ENCODE measurements around the gene TMUB2.
A peak's percentile ranks its signal among the peaks of the same experiment; 100 is the strongest.
"Not testable (repeated sequence)": the region's sequence is repeated elsewhere in the genome, so short reads cannot be mapped to it uniquely, and the experiment has no call there.

TMUB2 gene

DNA sequence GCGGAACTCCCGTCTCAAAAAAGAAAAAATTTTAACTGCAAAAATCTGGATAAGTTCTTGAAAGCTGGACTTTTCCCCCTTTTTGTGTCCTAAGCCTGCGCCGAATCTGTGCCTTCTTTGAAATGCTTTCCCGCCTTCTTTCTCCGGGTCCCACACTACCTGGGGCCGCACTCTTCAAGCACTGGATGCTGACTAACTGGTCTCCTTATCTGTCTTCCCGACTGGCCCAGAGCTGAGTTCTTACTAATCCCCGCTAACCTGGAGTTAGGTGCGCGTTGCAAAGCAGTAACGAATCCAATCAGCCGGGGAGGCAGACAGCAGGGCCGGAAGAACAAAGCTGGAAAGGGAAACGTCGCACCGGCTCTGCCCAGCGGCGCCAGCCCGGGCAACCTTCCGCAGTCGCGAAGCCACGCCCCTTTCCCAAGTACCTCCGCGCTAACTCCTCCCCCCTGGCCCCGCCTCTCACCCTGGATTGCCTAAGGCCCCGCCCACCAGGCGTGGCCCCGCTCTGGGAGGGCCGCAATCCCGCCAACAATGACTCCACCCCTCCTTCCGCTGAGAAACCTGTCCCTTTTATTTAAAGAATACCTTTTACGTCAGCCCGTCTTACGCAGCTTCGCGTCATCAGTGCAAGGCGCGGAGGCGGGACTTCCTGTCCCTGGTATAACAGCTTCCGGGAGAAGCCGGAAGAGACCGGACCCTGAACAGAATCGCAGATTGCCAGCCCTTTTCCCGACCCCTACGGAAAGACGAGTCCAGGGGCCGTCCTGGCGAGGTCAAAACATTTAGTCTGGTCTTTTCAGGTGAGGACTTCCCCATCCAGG, at the start of gene TMUB2:
TMUB2 (plus strand) TSS at position 666 of the 824 bp plus-strand sequence. CDS start 737 bp downstream, outside the sequence.
- peak; percentile 100 for DNase-seq (ENCODE audit: low spot score)

DNA sequence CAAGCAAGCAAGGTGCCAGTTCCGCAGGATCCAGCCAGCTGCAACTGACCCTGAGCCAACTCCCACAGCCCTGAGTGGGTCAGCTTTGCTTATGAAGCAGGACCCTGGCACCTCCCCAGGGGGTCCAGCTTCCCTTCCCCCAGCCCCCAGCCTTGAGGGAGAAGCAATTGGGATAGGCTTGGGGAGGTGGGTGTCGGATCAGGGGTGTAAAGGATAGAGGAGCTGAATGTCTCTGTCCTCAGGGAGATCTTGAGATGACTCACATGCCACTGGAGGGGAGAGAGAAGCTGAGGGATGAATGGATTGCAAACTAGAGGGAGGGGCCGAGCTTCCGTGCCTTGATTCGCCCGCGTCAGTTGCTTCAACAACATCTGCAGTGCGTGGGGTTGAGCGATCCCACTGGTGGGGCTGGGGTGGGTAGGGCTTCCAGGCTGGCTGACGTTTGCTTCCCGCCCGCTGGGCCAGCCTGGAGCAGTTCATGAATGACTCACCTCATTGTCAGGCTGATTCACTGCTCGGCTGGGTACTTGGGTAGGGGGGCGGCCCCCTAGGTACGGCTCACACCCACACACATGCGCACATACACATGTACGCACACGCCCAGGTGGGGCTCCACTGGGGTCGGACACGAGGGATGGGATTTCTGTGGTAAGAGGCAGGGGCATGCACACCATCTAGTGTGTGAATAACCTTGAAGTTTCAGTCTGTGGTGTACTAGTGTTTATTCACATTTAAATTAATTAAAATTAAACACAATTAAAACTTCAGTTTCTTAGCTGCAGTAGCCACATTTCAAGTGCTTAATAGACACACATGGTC, 48.7 kb upstream of the TMUB2 start:
- DNase-seq (ENCODE audit: low spot score) = peak; percentile 99

DNA sequence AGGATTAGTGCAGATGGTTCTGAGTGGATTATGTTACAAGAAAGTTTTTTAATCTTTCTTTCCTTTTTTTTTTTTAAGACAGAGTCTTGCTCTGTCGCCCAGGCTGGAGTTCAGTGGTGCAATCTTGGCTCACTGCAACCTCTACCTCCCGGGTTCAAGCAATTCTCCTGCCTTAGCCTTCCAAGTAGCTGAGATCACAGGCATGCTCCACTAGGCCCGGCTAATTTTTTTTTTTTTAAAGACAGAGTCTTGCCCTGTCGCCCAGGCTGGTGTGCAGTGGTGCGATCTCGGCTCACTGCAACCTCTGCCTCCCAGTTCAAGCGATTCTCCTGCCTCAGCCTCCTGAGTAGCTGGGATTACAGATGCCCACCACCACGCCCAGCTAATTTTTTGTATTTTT, 42.9 kb upstream of the TMUB2 start:
- not testable (repeated sequence) for DNase-seq (ENCODE audit: low spot score)

DNA sequence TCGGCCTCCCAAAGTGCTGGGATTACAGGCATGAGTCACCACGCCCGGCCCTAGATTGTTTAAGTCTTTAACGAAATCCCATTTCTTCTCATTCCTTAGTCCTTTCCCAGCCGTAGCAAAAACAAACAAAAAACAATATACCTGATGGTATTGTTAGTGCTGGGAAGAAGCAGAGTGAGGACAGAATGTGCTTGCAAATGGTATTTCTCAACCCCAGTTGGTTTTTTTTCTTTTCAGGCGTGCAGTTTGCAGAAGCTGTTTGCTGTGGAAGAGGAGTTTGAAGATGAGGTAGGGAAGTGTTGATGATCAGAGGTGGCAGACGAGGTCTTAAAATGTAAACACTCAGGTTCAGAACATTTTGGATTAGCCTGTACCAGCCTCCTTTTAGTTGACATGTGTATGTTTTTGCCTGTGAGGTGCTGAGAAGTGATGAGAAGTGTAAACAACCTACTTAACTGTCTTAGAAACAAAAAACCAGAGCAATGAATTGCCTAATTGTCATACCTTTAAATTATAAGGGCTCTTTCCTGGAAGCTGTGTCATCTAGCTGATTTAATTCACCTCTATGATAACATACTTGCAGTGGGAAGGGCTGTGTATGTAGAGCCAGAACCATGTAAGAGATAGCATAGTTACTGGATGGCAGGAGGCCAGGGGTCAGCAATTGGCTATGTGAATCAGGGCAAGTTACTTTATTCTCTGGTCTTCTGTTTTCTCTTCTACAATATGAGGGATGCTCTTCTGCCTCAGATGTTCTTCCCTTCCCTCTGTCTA, 41.6 kb upstream of the TMUB2 start:
- no peak for DNase-seq (ENCODE audit: low spot score)

DNA sequence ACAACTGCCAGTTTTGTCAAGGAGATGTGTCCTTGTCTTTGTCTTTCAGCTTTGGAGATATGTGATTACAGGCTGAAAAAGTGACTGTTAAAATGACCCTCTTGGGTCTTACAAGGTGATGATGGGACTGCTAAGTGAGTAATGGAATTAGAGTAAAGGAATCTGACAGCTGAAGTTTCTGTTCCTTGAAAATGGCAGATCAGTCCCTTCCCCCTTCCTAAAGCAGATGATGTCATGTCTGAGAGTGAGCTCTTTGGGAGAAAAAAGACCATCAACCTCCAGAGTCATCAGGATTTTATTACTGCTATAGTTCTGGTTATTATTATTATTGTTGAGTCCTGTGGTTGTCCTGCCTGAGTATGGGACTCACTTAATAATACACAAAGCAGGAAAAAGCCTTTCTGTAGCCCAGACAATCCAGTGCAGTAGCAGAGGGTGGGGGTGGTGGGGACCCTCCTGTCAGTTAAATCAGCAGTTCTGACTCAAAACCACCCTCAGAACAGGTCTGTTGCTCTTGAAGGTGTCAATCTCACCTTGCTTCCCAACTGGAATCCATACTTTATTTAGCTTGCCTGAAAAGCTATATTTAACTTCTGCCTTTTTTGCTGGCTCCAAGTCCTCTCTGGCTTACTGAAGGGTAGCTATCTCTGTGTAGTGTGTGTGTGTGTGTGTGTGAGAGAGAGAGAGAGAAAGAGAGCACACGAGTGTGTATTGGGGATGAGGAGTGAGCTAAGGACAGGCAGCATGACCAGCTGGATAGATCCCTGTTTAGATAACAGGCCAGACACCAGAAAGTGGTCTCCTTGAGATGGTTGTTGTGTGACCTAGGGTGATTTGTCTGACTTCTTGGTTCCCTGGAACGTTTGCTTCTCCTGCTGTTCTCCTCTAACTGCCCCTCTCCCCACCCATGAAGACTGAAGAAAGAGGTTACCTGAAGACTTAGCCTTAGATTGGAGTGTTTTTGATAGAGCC, 40.1 kb upstream of the TMUB2 start:
- no peak for DNase-seq (ENCODE audit: low spot score)

DNA sequence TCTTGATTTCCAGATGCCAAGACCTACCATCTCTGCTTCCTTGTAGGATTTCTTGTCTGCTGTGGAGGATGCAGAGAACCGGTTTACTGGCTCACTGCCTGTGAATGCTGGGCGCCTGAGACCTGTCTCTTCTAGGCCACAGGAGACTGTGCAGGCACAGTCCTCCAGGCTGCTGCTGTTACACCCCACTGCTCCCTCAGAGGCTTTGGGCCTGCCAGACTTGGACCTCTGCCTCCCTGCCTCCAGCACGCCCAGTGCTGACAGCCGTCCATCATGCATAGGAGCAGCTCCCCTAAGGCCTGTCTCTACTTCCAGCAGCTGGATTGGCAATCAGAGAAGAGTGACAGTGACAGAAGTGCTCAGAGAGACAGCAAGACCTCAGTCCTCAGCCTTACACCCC, 39.0 kb upstream of the TMUB2 start:
- no peak for DNase-seq (ENCODE audit: low spot score)

GRCh38 chr17:44149066-44149465, 37.7 kb upstream of the TMUB2 start:
- DNase-seq (ENCODE audit: low spot score) = not testable (repeated sequence)

- no peak for DNase-seq (ENCODE audit: low spot score)
Measured at GRCh38 chr17:44149750-44150329, 36.9 kb upstream of the TMUB2 start.

DNA sequence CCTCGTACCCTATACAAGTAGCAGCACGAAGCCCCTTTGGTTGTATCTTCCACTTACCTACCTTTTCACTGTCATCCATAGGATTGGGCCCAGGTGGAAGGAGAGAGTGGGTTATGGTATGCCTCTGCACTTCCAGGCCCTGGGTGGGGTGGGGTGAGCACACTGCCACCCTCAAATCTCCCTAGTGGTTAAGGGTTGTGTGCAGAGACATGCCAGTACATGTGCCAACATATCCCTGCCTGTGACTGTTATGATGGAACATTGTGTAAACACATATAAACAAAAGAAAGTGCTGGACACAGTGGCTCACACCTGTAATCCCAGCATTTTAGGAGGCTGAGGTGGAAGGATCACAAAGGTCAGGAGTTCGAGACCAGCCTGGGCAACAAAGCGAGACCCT, 33.9 kb upstream of the TMUB2 start:
- no peak for DNase-seq (ENCODE audit: low spot score)

DNA sequence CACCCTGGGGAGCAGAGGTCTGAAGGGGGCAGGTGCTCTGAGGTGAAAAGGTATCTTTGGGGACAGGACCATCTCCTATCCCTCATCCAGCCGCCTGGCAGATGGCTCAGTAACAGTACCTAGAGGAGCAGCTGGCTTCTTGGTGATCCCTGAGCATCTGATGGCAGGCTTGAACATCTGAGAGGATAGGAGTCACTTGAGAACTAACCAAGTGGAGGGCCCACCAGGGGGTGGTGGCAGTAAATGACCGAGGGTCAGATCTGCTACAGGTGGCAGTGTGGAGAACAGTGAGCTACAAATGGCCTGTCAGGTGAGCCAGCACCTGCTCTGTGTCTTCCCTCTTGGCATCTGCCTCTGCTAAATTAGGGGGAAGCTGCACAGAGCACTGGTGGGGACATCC, 31.3 kb upstream of the TMUB2 start:
- no peak for DNase-seq (ENCODE audit: low spot score)

- DNase-seq (ENCODE audit: low spot score) = no peak
Measured at GRCh38 chr17:44159519-44160210, 27.1 kb upstream of the TMUB2 start.

DNA sequence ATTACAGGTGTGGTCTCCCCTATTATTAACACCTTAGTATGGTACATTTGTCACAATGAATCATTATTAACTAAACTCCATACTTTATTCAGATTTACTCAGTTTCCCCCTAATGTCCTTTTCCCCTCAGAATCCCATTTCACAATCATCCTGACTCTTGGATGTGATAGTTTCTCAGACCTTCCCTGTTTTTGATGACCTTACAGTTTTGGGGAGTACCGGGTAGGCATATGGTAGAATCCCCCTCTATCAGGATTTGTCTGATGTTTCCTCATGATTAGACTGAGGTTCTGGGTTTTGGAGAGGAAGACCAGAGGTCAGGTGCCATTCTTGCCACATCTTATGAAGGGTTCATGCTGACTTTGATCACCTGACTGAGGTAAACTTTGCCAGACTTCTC, 22.3 kb upstream of the TMUB2 start:
- DNase-seq (ENCODE audit: low spot score) = no peak

DNA sequence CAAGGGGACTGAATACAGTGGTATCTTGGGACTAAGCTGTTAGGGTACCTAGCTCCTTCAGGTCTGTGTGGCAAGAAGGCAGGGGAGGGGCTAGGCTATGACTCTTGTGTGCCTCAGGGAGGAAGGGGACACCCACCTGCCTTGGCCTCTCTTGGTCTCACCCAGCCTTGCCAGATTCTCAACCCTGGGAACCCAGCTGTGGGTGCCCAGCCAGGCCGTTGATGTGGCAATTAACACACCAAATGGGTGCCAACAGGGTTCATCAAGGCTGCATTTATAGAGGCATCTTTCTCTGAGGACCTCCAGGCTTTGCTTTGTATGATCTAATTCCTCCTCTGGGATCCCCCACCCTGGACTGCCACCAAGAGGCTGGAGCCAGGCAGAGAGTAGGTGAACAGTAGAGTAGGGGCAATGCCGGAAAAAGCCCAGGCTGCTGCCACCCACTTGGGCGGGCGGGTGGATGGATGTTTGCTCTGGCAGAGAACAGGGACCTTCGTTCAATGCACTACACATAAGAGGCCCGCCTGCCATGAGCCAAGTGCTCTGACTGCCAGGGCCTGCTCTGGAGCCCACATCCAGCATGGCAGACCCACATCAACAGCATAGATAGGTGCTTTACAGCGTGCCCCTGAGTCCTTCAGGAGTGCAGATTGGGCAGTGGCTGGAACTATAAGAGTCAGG, 19.5 kb upstream of the TMUB2 start:
- DNase-seq (ENCODE audit: low spot score) = no peak

GRCh38 chr17:44170135-44170498, 16.7 kb upstream of the TMUB2 start:
- DNase-seq (ENCODE audit: low spot score) = no peak

DNA sequence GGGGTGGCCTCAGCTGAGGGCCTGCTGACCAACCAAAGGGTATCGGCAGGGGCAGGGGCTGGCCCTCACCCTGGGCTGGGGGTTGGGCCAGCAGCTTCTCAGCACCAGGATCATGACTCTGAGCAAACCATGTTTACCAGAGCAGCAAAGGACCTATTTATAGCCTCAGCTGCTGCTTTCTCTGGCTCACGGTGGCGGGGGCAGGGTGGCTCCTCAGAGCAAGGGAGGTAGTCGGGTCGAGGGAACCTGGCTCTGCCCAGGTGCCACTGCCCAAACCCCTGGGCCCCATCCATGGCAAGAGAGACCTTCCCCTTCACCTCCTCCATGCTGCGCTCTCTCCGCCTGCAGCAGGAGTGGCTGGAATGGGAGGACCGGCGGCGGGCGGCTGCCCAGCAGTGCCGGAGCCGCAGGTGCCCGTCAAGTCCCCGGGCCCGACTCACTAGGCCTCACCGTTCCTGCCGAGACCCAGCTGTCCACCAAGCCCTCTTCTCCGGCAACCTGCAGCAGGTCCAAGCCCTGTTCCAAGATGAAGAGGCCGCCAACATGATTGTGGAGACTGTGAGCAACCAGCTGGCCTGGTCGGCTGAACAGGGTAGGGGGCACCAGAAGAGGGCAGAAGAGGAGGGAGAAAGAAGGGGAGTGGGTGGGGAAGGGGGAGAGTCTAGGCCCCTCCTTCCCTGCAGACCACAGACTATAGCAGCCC, 16.1 kb upstream of the TMUB2 start, which contains the start of gene ASB16:
ASB16 (plus strand) TSS at position 206 of the 703 bp plus-strand sequence; CDS start at position 292, 86 bp downstream.
- DNase-seq (ENCODE audit: low spot score) = peak; percentile 80

DNA sequence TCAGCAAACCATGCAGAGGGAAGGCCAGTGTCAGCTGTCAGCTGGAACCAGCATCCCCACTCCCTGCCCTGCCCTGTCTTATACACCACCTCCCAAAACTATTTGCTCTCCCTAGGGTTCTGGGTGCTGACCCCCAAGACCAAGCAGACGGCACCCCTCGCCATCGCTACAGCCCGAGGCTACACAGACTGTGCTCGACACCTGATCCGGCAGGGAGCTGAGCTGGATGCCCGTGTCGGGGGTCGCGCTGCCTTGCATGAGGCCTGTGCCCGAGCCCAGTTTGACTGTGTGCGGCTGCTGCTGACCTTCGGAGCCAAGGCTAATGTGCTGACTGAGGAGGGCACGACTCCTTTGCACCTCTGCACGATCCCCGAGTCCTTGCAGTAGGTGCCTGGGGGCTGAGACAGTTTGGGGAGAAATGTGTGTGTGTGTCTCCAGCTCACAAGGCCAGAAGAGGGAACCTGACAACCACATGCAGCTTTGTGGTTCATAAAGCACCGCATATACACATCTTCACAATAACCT, 14.8 kb upstream of the TMUB2 start:
- no peak for DNase-seq (ENCODE audit: low spot score)

GRCh38 chr17:44174427-44174826, 12.3 kb upstream of the TMUB2 start:
- no peak for DNase-seq (ENCODE audit: low spot score)

- peak; percentile 65 for DNase-seq (ENCODE audit: low spot score)
Measured at GRCh38 chr17:44176257-44176656, 10.5 kb upstream of the TMUB2 start.

Data from hepatic stellate cell (primary cell).